H9 (cell line): ENCODE data around the gene HOXD10. TPM values are rescaled to one million over a fixed set of nuclear protein-coding genes. Genes with fewer than 3 reads are reported as not detected.
A peak's percentile ranks its signal among the peaks of the same experiment; 100 is the strongest.

Experiments
- DNase-seq: peaks from one replicate; pipeline ENCODE4 v3.0.0-alpha.2; 2017
- H2AFZ ChIP-seq: one replicate; pipeline ENCODE4 v1.6.1; 2013; ENCODE audit warnings: mild to moderate bottlenecking, low read length, control low read depth, moderate library complexity
- H2AK5ac ChIP-seq: 2 replicates; pipeline ENCODE4 v1.6.1; 2013; ENCODE audit warnings: low read length, control low read depth, mixed read lengths; ENCODE audit not compliant: insufficient read length
- H2BK120ac ChIP-seq: one replicate; pipeline ENCODE4 v1.6.1; 2013; ENCODE audit warnings: low read depth, mild to moderate bottlenecking, low read length, control low read depth, inconsistent platforms; ENCODE audit not compliant: poor library complexity, severe bottlenecking
- H2BK12ac ChIP-seq: 2 replicates; pipeline ENCODE4 v1.6.1; 2013; ENCODE audit warnings: low read length, control low read depth, mixed read lengths, low read depth; ENCODE audit not compliant: insufficient read length
- H2BK15ac ChIP-seq: 2 replicates; pipeline ENCODE4 v1.6.1; 2013; ENCODE audit warnings: low read depth, low read length, control low read depth
- H2BK20ac ChIP-seq: one replicate; pipeline ENCODE4 v1.6.1; 2013; ENCODE audit warnings: low read depth, mild to moderate bottlenecking, low read length, control low read depth, inconsistent platforms; ENCODE audit not compliant: poor library complexity, severe bottlenecking
- H2BK5ac ChIP-seq: 2 replicates; pipeline ENCODE4 v1.6.1; 2013; ENCODE audit warnings: low read length, control low read depth, mixed read lengths; ENCODE audit not compliant: insufficient read length
- H3K14ac ChIP-seq: 2 replicates; pipeline ENCODE4 v1.6.1; 2013; ENCODE audit warnings: low read length, control low read depth; ENCODE audit not compliant: insufficient read depth
- H3K18ac ChIP-seq: 2 replicates; pipeline ENCODE4 v1.6.1; 2013; ENCODE audit warnings: low read depth, mild to moderate bottlenecking, mixed read lengths, low read length, control low read depth; ENCODE audit not compliant: insufficient read length
- H3K23ac ChIP-seq: 2 replicates; pipeline ENCODE4 v1.6.1; 2013; ENCODE audit warnings: low read length, control low read depth, mixed read lengths, low read depth; ENCODE audit not compliant: insufficient read length
- H3K23me2 ChIP-seq: 2 replicates; pipeline ENCODE4 v1.6.1; 2013; ENCODE audit warnings: low read depth, mild to moderate bottlenecking, mixed read lengths, low read length, control low read depth; ENCODE audit not compliant: insufficient read length, poor library complexity, severe bottlenecking
- H3K27ac ChIP-seq: 2 replicates; pipeline ENCODE4 v1.5.1; 2013; ENCODE audit warnings: low read length, control low read depth, mixed read lengths, low read depth; ENCODE audit not compliant: insufficient read length
- H3K27me3 ChIP-seq: 2 replicates; pipeline ENCODE4 v1.6.1; 2013; ENCODE audit warnings: low read length, control low read depth, inconsistent platforms; ENCODE audit not compliant: insufficient read depth
- H3K4ac ChIP-seq: 2 replicates; pipeline ENCODE4 v1.6.1; 2013; ENCODE audit warnings: low read depth, mild to moderate bottlenecking, control low read depth, inconsistent platforms, low read length, moderate library complexity
- H3K4me1 ChIP-seq: 2 replicates; pipeline ENCODE4 v1.6.1; 2013; ENCODE audit warnings: low read length, control low read depth, inconsistent platforms; ENCODE audit not compliant: insufficient read depth
- H3K4me2 ChIP-seq: 2 replicates; pipeline ENCODE4 v1.6.1; 2013; ENCODE audit warnings: low read length, control low read depth, mixed read lengths; ENCODE audit not compliant: insufficient read length, insufficient read depth
- H3K56ac ChIP-seq: 2 replicates; pipeline ENCODE4 v1.6.1; 2013; ENCODE audit warnings: low read depth, mild to moderate bottlenecking, mixed read lengths, low read length, control low read depth; ENCODE audit not compliant: insufficient read length
- H3K79me1 ChIP-seq: 2 replicates; pipeline ENCODE4 v1.6.1; 2013; ENCODE audit warnings: low read depth, mild to moderate bottlenecking, moderate library complexity, low read length, control low read depth, inconsistent platforms; ENCODE audit not compliant: insufficient read depth, poor library complexity, severe bottlenecking
- H3K79me2 ChIP-seq: 2 replicates; pipeline ENCODE4 v1.6.1; 2013; ENCODE audit warnings: low read length, control low read depth, inconsistent platforms; ENCODE audit not compliant: insufficient read depth
- H3K9ac ChIP-seq: 2 replicates; pipeline ENCODE4 v1.6.1; 2013; ENCODE audit warnings: low read length, control low read depth, mixed read lengths; ENCODE audit not compliant: insufficient read length; ENCODE audit errors: extremely low read depth
- H3K9me3 ChIP-seq: one replicate; pipeline ENCODE4 v1.6.1; 2013; ENCODE audit warnings: low read depth, low read length, inconsistent platforms; ENCODE audit not compliant: control insufficient read depth
- H3T11ph ChIP-seq: one replicate; pipeline ENCODE4 v1.6.1; 2013; ENCODE audit warnings: mild to moderate bottlenecking, low read length, control low read depth, inconsistent platforms
- H4K20me1 ChIP-seq: one replicate; pipeline ENCODE4 v1.6.1; 2013; ENCODE audit not compliant: control insufficient read depth, insufficient read length, insufficient read depth
- H4K5ac ChIP-seq: 2 replicates; pipeline ENCODE4 v1.6.1; 2013; ENCODE audit warnings: low read depth, mild to moderate bottlenecking, mixed read lengths, low read length, control low read depth; ENCODE audit not compliant: insufficient read length
- H4K8ac ChIP-seq: replicated peaks from 2 replicates; pipeline ENCODE4 v1.6.1; 2013; ENCODE audit warnings: low read length, control low read depth, mixed read lengths, low read depth; ENCODE audit not compliant: insufficient read length
- H4K91ac ChIP-seq: 2 replicates; pipeline ENCODE4 v1.6.1; 2013; ENCODE audit warnings: low read depth, mild to moderate bottlenecking, moderate library complexity, mixed read lengths, low read length, control low read depth; ENCODE audit not compliant: insufficient read length
- H3K27ac Mint-ChIP-seq, 3 experiments: 2 replicates in 2 of 3; 3 replicates in 1 of 3; pipeline ENCODE4 v1.8.0; 2020 to 2021; ENCODE audit warnings: mixed read lengths in 3 of 3, mild to moderate bottlenecking in 1 of 3, moderate library complexity in 1 of 3
- H3K27me3 Mint-ChIP-seq: 2 replicates; pipeline ENCODE4 v1.8.0; 2021; ENCODE audit warnings: low read depth, mild to moderate bottlenecking, moderate library complexity, mixed read lengths
- H3K36me3 Mint-ChIP-seq, 3 experiments: 2 replicates in 2 of 3; 3 replicates in 1 of 3; pipeline ENCODE4 v1.8.0; 2020 to 2021; ENCODE audit warnings: low read depth in 3 of 3, mixed read lengths in 3 of 3; ENCODE audit not compliant: insufficient read depth in 1 of 3
- H3K4me1 Mint-ChIP-seq, 2 experiments: 2 replicates each; pipeline ENCODE4 v1.8.0; 2020; ENCODE audit warnings: mixed read lengths in 2 of 2
- H3K4me3 Mint-ChIP-seq, 2 experiments: 2 replicates in 1 of 2; 3 replicates in 1 of 2; pipeline ENCODE4 v1.8.0; 2020 to 2021; ENCODE audit warnings: mild to moderate bottlenecking in 2 of 2, mixed read lengths in 2 of 2, moderate library complexity in 1 of 2
- H3K9me3 Mint-ChIP-seq, 2 experiments: 2 replicates in 1 of 2; 3 replicates in 1 of 2; pipeline ENCODE4 v1.8.0; 2020; ENCODE audit warnings: mild to moderate bottlenecking in 2 of 2, mixed read lengths in 2 of 2, moderate library complexity in 1 of 2
- WGBS: extraction: QIAGEN DNeasy Blood & Tissue Kit; methylation state at CpG from one replicate; pipeline ENCODE4 v1.1.7; 2013; ENCODE audit warnings: missing lambda C conversion rate, low lambda C conversion rate, mixed read lengths; ENCODE audit not compliant: insufficient read length; ENCODE audit errors: extremely low coverage; 5-methylcytosine and 5-hydroxymethylcytosine counted together
- total RNA-seq: library from RNA; stranded (reverse); gene quantifications from 2 replicates; pipeline ENCODE4 v1.2.1, GENCODE V29; 2021
- TF ChIP-seq, protein P1 (sequence below): fragments of 200-600 bp; sonication (generic); conservative IDR thresholded peaks from 3 replicates; pipeline ENCODE4 v1.8.0; 2021; ENCODE audit warnings: antibody characterized with exemption, mild to moderate bottlenecking

Gene HOXD10
- total RNA-seq, 1 experiment from 2014 or later = not detected

DNA sequence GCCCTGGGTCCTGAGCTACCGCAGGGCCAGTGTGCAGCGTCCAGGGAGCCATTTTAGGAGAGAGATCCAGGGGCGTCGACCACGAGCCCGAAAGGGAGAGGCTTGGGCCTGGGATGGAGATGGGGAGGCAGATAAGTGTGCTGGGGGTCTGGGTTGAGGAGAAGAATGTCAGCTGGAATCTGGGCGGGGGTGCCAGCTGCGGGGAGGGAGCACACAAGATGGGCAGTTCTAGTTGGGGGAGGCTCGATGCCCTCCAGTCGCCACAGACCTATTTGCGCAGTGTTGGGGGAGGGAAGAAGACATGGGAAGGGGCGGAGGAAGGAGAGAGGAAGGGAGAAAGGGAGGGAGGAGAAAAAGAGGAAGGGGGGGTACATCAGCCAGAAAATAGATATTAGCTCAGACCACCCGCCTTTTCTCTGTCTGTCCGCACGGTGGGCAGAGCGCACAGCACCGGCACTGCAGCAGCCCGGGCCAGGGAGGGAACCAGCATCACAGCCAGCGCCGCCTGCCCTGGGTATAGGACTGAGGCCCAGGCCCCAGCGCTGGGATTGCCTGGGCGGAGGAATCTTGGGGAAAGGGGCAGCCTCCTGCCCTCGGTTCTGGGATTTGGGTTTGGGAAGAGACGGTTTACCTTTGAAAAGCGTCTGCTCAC lies 11.4 kb upstream of the HOXD10 start:
- H3K4me1 ChIP-seq = no peaks in the 10 kb centered on the region
- peak overlapping the region; percentile 2 to 75; a peak in 4 of 5 replicates for H3K4me3 Mint-ChIP-seq

More for the DNA sequence above, 11.4 kb upstream of the HOXD10 start:
- Histone ChIP-seq H2BK120ac (no peak overlapping the region), H2AFZ (no peak overlapping the region), H3K23me2 (no peaks in the 10 kb centered on the region), H3K27me3 (peaks cover 93% of the 10 kb centered on the region), H2BK5ac (no peak overlapping the region), H4K8ac (no peak overlapping the region), H3K27ac (no peak overlapping the region), H3K18ac (no peak overlapping the region), H3K9ac (no peak overlapping the region), H2BK15ac (no peak overlapping the region), H4K5ac (no peak overlapping the region), H4K20me1 (no peaks in the 10 kb centered on the region), H2BK12ac (no peak overlapping the region), H2AK5ac (no peak overlapping the region), H3K56ac (no peak overlapping the region), H3K79me2 (no peaks in the 10 kb centered on the region), H3K23ac (no peak overlapping the region), H4K91ac (no peak overlapping the region), H3T11ph (no peak overlapping the region), H3K4me2 (no peak overlapping the region), H3K9me3 (no peaks in the 10 kb centered on the region), H2BK20ac (no peak overlapping the region), H3K4ac (no peak overlapping the region), H3K14ac (no peak overlapping the region), H3K79me1 (no peaks in the 10 kb centered on the region)
- H3K27ac Mint-ChIP-seq = no peak overlapping the region; a peak in 1 of 7 replicates
- H3K36me3 Mint-ChIP-seq = no peaks in the 10 kb centered on the region; a peak in 2 of 7 replicates
- DNase-seq = peak; percentile 51
- TF ChIP-seq, protein P1, sequence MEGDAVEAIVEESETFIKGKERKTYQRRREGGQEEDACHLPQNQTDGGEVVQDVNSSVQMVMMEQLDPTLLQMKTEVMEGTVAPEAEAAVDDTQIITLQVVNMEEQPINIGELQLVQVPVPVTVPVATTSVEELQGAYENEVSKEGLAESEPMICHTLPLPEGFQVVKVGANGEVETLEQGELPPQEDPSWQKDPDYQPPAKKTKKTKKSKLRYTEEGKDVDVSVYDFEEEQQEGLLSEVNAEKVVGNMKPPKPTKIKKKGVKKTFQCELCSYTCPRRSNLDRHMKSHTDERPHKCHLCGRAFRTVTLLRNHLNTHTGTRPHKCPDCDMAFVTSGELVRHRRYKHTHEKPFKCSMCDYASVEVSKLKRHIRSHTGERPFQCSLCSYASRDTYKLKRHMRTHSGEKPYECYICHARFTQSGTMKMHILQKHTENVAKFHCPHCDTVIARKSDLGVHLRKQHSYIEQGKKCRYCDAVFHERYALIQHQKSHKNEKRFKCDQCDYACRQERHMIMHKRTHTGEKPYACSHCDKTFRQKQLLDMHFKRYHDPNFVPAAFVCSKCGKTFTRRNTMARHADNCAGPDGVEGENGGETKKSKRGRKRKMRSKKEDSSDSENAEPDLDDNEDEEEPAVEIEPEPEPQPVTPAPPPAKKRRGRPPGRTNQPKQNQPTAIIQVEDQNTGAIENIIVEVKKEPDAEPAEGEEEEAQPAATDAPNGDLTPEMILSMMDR = no peak
- H3K27me3 Mint-ChIP-seq = peaks cover 96% of the 10 kb centered on the region
- peaks cover 5 to 20% of the 10 kb centered on the region in 2 experiments for H3K9me3 Mint-ChIP-seq
- peaks cover 14 to 38% of the 10 kb centered on the region in 2 experiments for H3K4me1 Mint-ChIP-seq
- WGBS = no CpG with 5 or more reads among the region's 25 CpGs
